ENCODE measurements around the gene ST6GALNAC1. TPM values are rescaled to one million over a fixed set of nuclear protein-coding genes. Genes with fewer than 3 reads are reported as not detected.
"Not testable (repeated sequence)": the region's sequence is repeated elsewhere in the genome, so short reads cannot be mapped to it uniquely, and the experiment has no call there.

The ST6GALNAC1 gene
- total and polyA plus RNA-seq, 4 donors: 13.9 to 24.9 (median 20.9) TPM

DNA sequence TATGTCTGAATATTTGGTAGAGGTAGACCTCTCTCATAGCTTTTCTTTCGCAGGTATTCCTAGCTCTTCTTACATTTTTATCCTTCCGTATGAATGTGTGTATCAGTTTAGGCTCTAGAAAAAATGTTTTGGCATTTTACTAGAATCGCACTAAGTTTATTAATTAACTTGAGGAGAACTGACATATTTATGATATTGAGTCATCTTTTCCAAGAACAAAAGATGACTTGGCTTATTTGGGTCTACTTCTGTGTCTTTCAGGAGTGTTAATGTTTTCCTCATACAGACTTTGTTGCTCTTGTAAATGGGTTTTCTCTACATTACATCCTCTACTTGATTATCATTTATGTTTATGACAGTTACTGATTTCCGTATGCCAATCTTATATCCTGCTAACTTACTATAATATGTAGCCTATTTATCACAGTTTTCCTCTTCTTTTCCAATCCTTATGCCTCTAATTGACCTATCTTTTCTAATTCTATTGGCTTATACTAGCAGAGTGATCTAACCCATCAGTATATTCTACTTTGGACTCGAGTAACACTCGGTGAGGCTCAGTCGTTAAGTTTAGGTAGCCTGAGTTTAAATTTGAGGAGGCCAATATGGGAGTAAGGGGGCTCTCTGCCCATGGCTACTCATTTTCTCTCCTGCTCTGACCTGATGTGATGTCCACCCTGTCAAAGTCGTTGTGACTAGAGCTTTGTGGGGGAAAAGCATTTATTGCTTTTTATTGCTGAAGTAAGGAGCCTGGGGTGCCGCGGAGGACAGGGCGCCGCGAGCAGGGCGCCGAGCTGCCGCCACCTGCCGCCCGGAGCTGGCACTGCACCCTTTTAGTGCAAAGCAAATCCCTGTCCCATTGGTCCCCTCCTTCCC, 20.0 kb downstream of the ST6GALNAC1 start:
- H3K4me1 ChIP-seq (ENCODE audit: control insufficient read depth in 5 of 5, insufficient read depth in 5 of 5, low read length in 5 of 5): no peaks in the 10 kb centered on the region
- peak; percentile 91 for TF ChIP-seq CTCF (IDR thresholded peaks at IDR 0.05; ENCODE audit: control extremely low read depth, extremely low read depth)
- peaks cover 0 to under 1% (median 0%) of the 10 kb centered on the region in 4 donors for H3K36me3 ChIP-seq (ENCODE audit: control insufficient read depth in 4 of 4, insufficient read depth in 4 of 4, low read length in 4 of 4)
- H3K9me3 ChIP-seq (ENCODE audit: control insufficient read depth in 4 of 4, insufficient read depth in 3 of 4, low read length in 3 of 4): no peaks in the 10 kb centered on the region
- peak; percentile 91 for ATAC-seq (ENCODE audit: insufficient read depth, low FRiP score)
- H3K27ac ChIP-seq (ENCODE audit: low read depth in 1 of 2, low read length in 1 of 2): no peak overlapping the region
- H3K9ac ChIP-seq (ENCODE audit: insufficient read depth in 1 of 2, low read length in 2 of 2): no peak overlapping the region
- WGBS, 2 donors: 28 to 31% methylated on average over 18 of the region's 18 CpGs
- no peaks in the 10 kb centered on the region for H3K27me3 ChIP-seq (ENCODE audit: control insufficient read depth in 3 of 3, insufficient read depth in 3 of 3, low read length in 2 of 3)
- no peak overlapping the region for H3K4me3 ChIP-seq
- DNase-seq: peak; percentile 64 to 80 (median 75)

- 87 to 89% methylated on average over 2 of the region's 2 CpGs for WGBS, 2 donors
- Histone ChIP-seq H3K4me1 (ENCODE audit: control insufficient read depth in 5 of 5, insufficient read depth in 5 of 5, low read length in 5 of 5) (no peaks in the 10 kb centered on the region), H3K9ac (ENCODE audit: insufficient read depth in 1 of 2, low read length in 2 of 2) (no peak overlapping the region)
Observed at GRCh38 chr17:76617838-76618237, 25.7 kb downstream of the ST6GALNAC1 start.

DNA sequence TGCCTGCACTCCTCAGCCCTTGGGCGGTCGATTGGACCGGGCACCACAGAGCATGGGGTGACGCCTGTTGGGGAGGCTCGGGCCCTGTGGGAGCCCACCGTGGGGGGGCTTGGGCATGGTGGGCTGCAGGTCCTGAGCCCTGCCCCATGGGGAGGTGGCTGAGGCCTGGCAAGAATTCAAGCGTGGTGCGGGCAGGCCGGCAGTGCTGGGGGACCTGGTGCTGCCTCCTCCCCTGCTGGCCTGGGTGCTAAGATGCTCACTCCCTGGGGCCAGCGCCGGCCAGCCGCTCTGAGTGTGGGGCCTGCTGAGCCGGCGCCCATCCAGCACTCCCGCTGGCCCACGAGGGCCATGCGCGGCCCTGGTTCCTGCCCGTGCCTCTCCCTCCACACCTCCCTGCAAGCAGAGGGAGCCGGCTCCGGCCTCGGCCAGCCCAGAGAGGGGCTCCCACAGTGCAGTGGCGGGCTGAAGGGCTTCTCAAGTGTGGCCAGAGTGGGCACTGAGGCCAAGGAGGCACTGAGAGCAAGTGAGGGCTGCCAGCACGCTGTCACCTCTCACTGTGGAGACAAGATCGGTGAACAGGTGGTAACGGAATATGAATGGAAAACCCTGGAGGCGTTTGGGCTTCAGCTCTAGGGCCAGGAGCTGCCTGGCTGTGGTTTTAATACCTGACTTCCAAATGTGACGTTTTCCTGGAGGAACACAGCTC, 28.5 kb downstream of the ST6GALNAC1 start:
- H3K27ac ChIP-seq (ENCODE audit: low read depth in 1 of 2, low read length in 1 of 2): no peak overlapping the region
- no peaks in the 10 kb centered on the region for H3K27me3 ChIP-seq (ENCODE audit: control insufficient read depth in 3 of 3, insufficient read depth in 3 of 3, low read length in 2 of 3)
- no peak overlapping the region for H3K9ac ChIP-seq (ENCODE audit: insufficient read depth in 1 of 2, low read length in 2 of 2)
- TF ChIP-seq CTCF (IDR thresholded peaks at IDR 0.05; ENCODE audit: control extremely low read depth, extremely low read depth): no peak
- no peak overlapping the region for H3K4me3 ChIP-seq
- no peaks in the 10 kb centered on the region for H3K36me3 ChIP-seq (ENCODE audit: control insufficient read depth in 4 of 4, insufficient read depth in 4 of 4, low read length in 4 of 4)
- WGBS, 2 donors: 92 to 98% methylated on average over 23 to 28 of the region's 28 CpGs
- no peaks in the 10 kb centered on the region for H3K4me1 ChIP-seq (ENCODE audit: control insufficient read depth in 5 of 5, insufficient read depth in 5 of 5, low read length in 5 of 5)
- no peak for ATAC-seq (ENCODE audit: insufficient read depth, low FRiP score)
- DNase-seq: no peak
- peaks cover 0 to 3% (median 0%) of the 10 kb centered on the region in 4 donors for H3K9me3 ChIP-seq (ENCODE audit: control insufficient read depth in 4 of 4, insufficient read depth in 3 of 4, low read length in 3 of 4)

More at GRCh38 chr17:76617838-76618237, 25.7 kb downstream of the ST6GALNAC1 start:
- TF ChIP-seq CTCF (IDR thresholded peaks at IDR 0.05; ENCODE audit: control extremely low read depth, extremely low read depth): no peak
- H3K27ac ChIP-seq (ENCODE audit: low read depth in 1 of 2, low read length in 1 of 2): no peak overlapping the region
- no peaks in the 10 kb centered on the region for H3K27me3 ChIP-seq (ENCODE audit: control insufficient read depth in 3 of 3, insufficient read depth in 3 of 3, low read length in 2 of 3)
- no peak overlapping the region for H3K4me3 ChIP-seq
- no peak for ATAC-seq (ENCODE audit: insufficient read depth, low FRiP score)
- H3K9me3 ChIP-seq (ENCODE audit: control insufficient read depth in 4 of 4, insufficient read depth in 3 of 4, low read length in 3 of 4): peaks cover 0 to 3% (median 0%) of the 10 kb centered on the region in 4 donors
- H3K36me3 ChIP-seq (ENCODE audit: control insufficient read depth in 4 of 4, insufficient read depth in 4 of 4, low read length in 4 of 4): no peaks in the 10 kb centered on the region
- DNase-seq: no peak

GRCh38 chr17:76614064-76614759, 29.3 kb downstream of the ST6GALNAC1 start:
- 78 to 80% methylated on average over 12 to 13 of the region's 13 CpGs for WGBS, 2 donors
- not testable (repeated sequence) for H3K36me3 ChIP-seq (ENCODE audit: control insufficient read depth in 4 of 4, insufficient read depth in 4 of 4, low read length in 4 of 4); H3K27me3 ChIP-seq (ENCODE audit: control insufficient read depth in 3 of 3, insufficient read depth in 3 of 3, low read length in 2 of 3); DNase-seq; H3K4me3 ChIP-seq; H3K9ac ChIP-seq (ENCODE audit: insufficient read depth in 1 of 2, low read length in 2 of 2); H3K27ac ChIP-seq (ENCODE audit: low read depth in 1 of 2, low read length in 1 of 2); H3K9me3 ChIP-seq (ENCODE audit: control insufficient read depth in 4 of 4, insufficient read depth in 3 of 4, low read length in 3 of 4); ATAC-seq (ENCODE audit: insufficient read depth, low FRiP score); H3K4me1 ChIP-seq (ENCODE audit: control insufficient read depth in 5 of 5, insufficient read depth in 5 of 5, low read length in 5 of 5)
